Ascending aorta (tissue), 2 donors: ENCODE results near the gene RNF103. TPM values are rescaled to one million over a fixed set of nuclear protein-coding genes. Genes with fewer than 3 reads are reported as not detected.

ENCODE experiments used
- DNase-seq, 2 donors: peaks; one replicate each; pipeline ENCODE4 v3.0.0-alpha.2; 2019; ENCODE audit warnings: low spot score in 2 of 2
- H3K27ac ChIP-seq, 2 donors: fragments of 200-600 bp; sonication (generic); one replicate each; pipeline ENCODE4 v1.5.1; 2016 to 2017; ENCODE audit warnings: mild to moderate bottlenecking in 1 of 2
- H3K27me3 ChIP-seq: fragments of 200-600 bp; sonication (generic); one replicate; pipeline ENCODE4 v1.5.1; 2017
- H3K36me3 ChIP-seq, 2 donors: fragments of 200-600 bp; sonication (generic); one replicate each; pipeline ENCODE4 v1.5.1; 2016
- H3K4me1 ChIP-seq, 2 donors: fragments of 200-600 bp; sonication (generic); one replicate each; pipeline ENCODE4 v1.5.1; 2016 to 2017; ENCODE audit warnings: mild to moderate bottlenecking in 1 of 2
- H3K4me3 ChIP-seq, 2 donors: fragments of 200-600 bp; sonication (generic); one replicate each; pipeline ENCODE4 v1.5.1; 2016 to 2017; ENCODE audit warnings: mild to moderate bottlenecking in 1 of 2
- H3K9me3 ChIP-seq, 2 donors: fragments of 200-600 bp; sonication (generic); one replicate each; pipeline ENCODE4 v1.5.1; 2016
- intact Hi-C: fragments of 100-400 bp; cut with DNase I; formaldehyde crosslinking; loops from one replicate; pipeline ENCODE4 v1.15.1; 2023
- total RNA-seq: library from RNA; depleted of rRNA; stranded (reverse); fragments of >200 nt; gene quantifications from one replicate; pipeline ENCODE4 v1.1.0, GENCODE V29; 2016
- TF ChIP-seq, protein P1 (sequence below), 3 experiments: fragments of 200-600 bp in 2 of 3; fragments of 450-650 bp in 1 of 3; sonication (generic) in 2 of 3; IDR thresholded peaks; one replicate each; pipeline ENCODE4 v1.5.1; 2016 to 2019; ENCODE audit warnings: antibody characterized with exemption in 3 of 3, mild to moderate bottlenecking in 1 of 3, moderate library complexity in 1 of 3

Gene RNF103
- total RNA-seq, 1 donor from 2014 or later = 20.5 TPM

DNA sequence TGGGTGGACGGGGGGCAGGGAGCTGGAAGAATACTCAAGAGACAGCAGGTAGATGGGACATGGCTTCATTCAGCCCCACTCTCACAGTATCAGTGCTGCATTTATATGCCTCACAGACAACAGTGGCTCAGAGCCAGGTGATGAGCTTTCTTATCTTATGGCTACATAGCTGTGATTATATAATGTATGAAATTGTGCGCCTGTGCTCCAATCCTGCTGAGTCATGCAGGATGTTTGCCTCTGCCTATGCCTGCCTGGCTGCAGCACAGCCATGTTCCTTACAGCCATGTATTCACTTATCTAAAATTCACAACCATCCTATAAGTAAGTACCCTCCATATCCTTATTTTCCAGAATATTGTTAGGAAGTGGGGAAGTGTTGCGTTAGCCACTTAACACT lies 37.7 kb upstream of the RNF103 start:
- TF ChIP-seq, protein P1, sequence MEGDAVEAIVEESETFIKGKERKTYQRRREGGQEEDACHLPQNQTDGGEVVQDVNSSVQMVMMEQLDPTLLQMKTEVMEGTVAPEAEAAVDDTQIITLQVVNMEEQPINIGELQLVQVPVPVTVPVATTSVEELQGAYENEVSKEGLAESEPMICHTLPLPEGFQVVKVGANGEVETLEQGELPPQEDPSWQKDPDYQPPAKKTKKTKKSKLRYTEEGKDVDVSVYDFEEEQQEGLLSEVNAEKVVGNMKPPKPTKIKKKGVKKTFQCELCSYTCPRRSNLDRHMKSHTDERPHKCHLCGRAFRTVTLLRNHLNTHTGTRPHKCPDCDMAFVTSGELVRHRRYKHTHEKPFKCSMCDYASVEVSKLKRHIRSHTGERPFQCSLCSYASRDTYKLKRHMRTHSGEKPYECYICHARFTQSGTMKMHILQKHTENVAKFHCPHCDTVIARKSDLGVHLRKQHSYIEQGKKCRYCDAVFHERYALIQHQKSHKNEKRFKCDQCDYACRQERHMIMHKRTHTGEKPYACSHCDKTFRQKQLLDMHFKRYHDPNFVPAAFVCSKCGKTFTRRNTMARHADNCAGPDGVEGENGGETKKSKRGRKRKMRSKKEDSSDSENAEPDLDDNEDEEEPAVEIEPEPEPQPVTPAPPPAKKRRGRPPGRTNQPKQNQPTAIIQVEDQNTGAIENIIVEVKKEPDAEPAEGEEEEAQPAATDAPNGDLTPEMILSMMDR (IDR thresholded peaks at IDR 0.05) = no peak
- DNase-seq = no peak
- no peaks in the 10 kb centered on the region for H3K4me1 ChIP-seq
- H3K9me3 ChIP-seq = no peaks in the 10 kb centered on the region
- H3K27ac ChIP-seq = no peak overlapping the region
- intact Hi-C loops = no loop called here
- no peak overlapping the region for H3K4me3 ChIP-seq
- no peaks in the 10 kb centered on the region for H3K27me3 ChIP-seq
- no peaks in the 10 kb centered on the region for H3K36me3 ChIP-seq

DNA sequence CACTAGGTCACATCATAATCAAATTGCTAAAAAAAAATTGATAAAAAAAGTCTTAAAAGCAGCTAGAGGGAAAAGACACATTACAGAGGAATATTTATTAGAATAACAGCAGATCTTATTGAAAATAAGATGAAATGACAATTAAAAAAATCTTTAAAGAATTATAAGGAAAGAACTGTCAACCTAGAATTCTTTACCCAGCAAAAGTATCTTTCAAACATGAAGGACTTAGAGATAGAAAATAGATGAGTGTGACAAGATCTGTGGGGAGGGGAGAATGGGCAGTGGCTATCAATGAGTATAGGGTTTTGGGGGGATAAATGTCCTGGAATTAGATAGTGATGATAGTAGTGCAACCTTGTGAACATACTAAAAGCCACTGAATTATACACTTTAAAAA lies 26.5 kb upstream of the RNF103 start:
- Histone ChIP-seq H3K27ac (no peak overlapping the region), H3K4me1 (no peaks in the 10 kb centered on the region), H3K4me3 (no peak overlapping the region), H3K36me3 (no peaks in the 10 kb centered on the region), H3K9me3 (peaks cover 4 to 22% of the 10 kb centered on the region in 2 donors), H3K27me3 (no peaks in the 10 kb centered on the region)
- intact Hi-C loops = no loop called here
- TF ChIP-seq, protein P1 (IDR thresholded peaks at IDR 0.05) = no peak
- no peak for DNase-seq

DNA sequence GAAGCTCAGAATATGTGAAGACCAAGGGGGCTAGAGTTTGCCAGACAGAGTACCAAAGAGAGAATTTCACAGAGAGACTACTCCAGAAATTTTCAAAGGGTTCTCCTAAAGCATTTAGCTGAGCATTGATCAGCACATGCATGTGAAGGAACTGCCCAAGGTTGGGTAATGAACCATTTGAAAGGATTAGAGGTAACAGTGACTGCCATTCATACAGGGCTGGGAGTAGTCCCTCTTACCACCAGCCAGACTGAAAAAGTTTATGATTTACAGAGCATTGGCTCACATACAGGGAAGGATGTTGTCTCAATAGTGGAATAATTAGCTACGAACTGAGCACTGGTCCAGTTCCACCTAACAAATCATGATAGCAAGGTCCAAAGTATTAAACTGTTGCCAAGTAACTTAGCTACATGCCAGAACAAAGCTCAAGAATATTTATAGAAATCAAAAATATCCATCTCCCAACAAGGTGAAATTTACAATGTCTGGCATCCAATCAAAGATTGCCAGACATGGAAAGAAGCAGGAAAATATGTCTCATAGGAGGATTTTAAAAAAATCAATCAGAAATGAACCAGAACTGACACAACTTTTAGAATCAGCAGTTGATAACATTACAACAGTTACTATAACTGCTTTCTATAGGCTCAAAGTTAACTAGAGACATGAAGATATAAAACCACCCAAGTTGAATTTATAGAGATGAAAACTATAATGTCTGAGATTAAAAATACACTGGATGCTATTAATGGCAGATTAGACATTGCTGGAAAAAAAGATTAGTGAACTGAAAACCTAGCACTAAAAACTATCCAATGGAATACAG lies 25.7 kb upstream of the RNF103 start:
- intact Hi-C loops = no loop called here
- TF ChIP-seq, protein P1 (IDR thresholded peaks at IDR 0.05) = no peak
- DNase-seq = no peak

DNA sequence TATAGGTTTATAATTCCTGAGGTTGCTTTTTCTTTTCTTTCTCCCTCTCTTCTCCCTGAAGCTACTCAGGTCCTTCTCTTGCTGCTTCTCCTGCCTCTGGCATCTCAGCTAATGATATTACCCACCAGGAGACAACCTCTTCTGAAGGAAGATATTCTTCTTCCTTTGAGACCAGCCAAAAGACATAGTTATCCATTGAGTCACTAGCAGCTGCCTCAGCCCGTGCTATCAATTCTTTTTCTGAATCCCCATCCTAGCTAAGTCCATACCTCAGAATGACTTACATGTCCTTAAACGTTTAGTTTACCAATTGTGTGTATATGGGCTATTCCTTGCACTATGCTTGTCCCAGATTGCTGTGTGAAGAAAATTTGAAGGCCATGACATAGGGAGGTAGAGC lies 25.0 kb upstream of the RNF103 start:
- intact Hi-C loops = no loop called here
- no peak for DNase-seq
- TF ChIP-seq, protein P1 (IDR thresholded peaks at IDR 0.05) = no peak

More for the DNA sequence above, 25.7 kb upstream of the RNF103 start:
- H3K36me3 ChIP-seq = no peaks in the 10 kb centered on the region
- H3K27me3 ChIP-seq = no peaks in the 10 kb centered on the region
- H3K9me3 ChIP-seq = peaks cover 4 to 22% of the 10 kb centered on the region in 2 donors
- H3K4me1 ChIP-seq = no peaks in the 10 kb centered on the region
- H3K27ac ChIP-seq = no peak overlapping the region
- H3K4me3 ChIP-seq = no peak overlapping the region

DNA sequence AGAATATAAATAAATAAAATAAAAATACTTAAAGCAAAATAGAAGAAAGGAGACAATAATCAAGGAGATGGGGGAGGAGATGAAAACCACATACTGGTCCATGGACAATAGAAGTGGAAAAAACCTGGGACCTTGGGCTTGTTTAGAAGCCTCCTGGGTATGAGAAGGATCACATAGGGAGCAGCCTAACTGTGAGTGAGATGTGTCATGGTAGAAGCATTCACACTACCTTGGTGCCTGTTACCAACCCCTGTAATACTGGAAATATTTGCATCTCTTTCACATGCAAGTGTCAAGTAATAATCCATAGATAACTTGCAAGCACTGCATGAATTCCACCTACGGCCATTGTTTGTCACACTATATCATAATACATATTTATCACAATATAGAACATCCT lies 23.2 kb upstream of the RNF103 start:
- intact Hi-C loops = no loop called here
- Histone ChIP-seq H3K27ac (no peak overlapping the region), H3K4me1 (no peaks in the 10 kb centered on the region), H3K27me3 (no peaks in the 10 kb centered on the region), H3K4me3 (no peak overlapping the region), H3K9me3 (peaks cover 4 to 22% of the 10 kb centered on the region in 2 donors), H3K36me3 (no peaks in the 10 kb centered on the region)
- TF ChIP-seq, protein P1 (IDR thresholded peaks at IDR 0.05) = no peak
- DNase-seq = no peak

More for the DNA sequence above, 25.0 kb upstream of the RNF103 start:
- H3K27ac ChIP-seq = no peak overlapping the region
- H3K4me1 ChIP-seq = no peaks in the 10 kb centered on the region
- H3K36me3 ChIP-seq = no peaks in the 10 kb centered on the region
- H3K27me3 ChIP-seq = no peaks in the 10 kb centered on the region
- peaks cover 4 to 22% of the 10 kb centered on the region in 2 donors for H3K9me3 ChIP-seq
- no peak overlapping the region for H3K4me3 ChIP-seq
